IMR-90 (cell line): ENCODE results near the gene HIPK1. TPM values are rescaled to one million over a fixed set of nuclear protein-coding genes. Genes with fewer than 3 reads are reported as not detected.

ENCODE experiments used
- ATAC-seq: fragments of 200-7000 bp; cut with Tn5 transposase; 2 replicates; pipeline ENCODE4 v1.9.1; 2020; ENCODE audit warnings: low read depth, mild to moderate bottlenecking, moderate library complexity
- BruUV-seq: library from RNA; stranded (reverse); fragments of 400-500 nt; replicated peaks from 2 replicates; lab custom pipeline; 2021; lab: Mats Ljungman, UMichigan
- CTCF ChIA-PET: fragments of 300-600 bp; formaldehyde crosslinking; extraction: SDS; loops from one replicate; lab custom pipeline; 2021; ENCODE audit warnings: antibody characterized with exemption; lab: Yijun Ruan, JAX
- POLR2A ChIA-PET: fragments of 300-600 bp; sonication (Branson Sonifier 250); formaldehyde crosslinking; loops from one replicate; lab custom pipeline; 2022; ENCODE audit warnings: antibody characterized with exemption; ENCODE audit not compliant: unreplicated experiment; lab: Charles Lee
- DNase-seq: peaks from one replicate; pipeline ENCODE4 v3.0.0; 2013
- H2AFZ ChIP-seq: replicated peaks from 2 replicates; pipeline ENCODE3; 2013; ENCODE audit warnings: low read length, mild to moderate bottlenecking; ENCODE audit not compliant: poor library complexity
- H2AK5ac ChIP-seq: 2 replicates; pipeline ENCODE4 v1.6.1; 2013; ENCODE audit warnings: low read depth, low read length, inconsistent platforms
- H2AK9ac ChIP-seq: replicated peaks from 2 replicates; pipeline ENCODE3; 2013; ENCODE audit warnings: mild to moderate bottlenecking, low read depth, low read length, moderate library complexity; ENCODE audit not compliant: poor library complexity
- H2BK120ac ChIP-seq: 2 replicates; pipeline ENCODE4 v1.6.1; 2013; ENCODE audit warnings: low read depth, low read length, inconsistent platforms
- H2BK15ac ChIP-seq: 3 replicates; pipeline ENCODE4 v1.6.1; 2013; ENCODE audit warnings: low read depth, low read length, inconsistent platforms
- H2BK20ac ChIP-seq: 2 replicates; pipeline ENCODE4 v1.6.1; 2013; ENCODE audit warnings: low read depth, mild to moderate bottlenecking, inconsistent platforms, low read length, moderate library complexity
- H2BK5ac ChIP-seq: 2 replicates; pipeline ENCODE4 v1.6.1; 2013; ENCODE audit warnings: mild to moderate bottlenecking, low read depth, low read length, inconsistent platforms; ENCODE audit not compliant: poor library complexity, severe bottlenecking
- H3K14ac ChIP-seq: replicated peaks from 2 replicates; pipeline ENCODE4 v1.6.1; 2013; ENCODE audit warnings: low read depth, low read length, inconsistent platforms
- H3K18ac ChIP-seq: 2 replicates; pipeline ENCODE4 v1.6.1; 2013; ENCODE audit warnings: low read depth, low read length, control low read depth
- H3K23ac ChIP-seq: 2 replicates; pipeline ENCODE4 v1.6.1; 2013; ENCODE audit warnings: low read depth, low read length, inconsistent platforms
- H3K27ac ChIP-seq: 2 replicates; pipeline ENCODE4 v1.5.1; 2013; ENCODE audit warnings: mild to moderate bottlenecking, control low read depth, low read length; ENCODE audit not compliant: insufficient read depth
- H3K27me3 ChIP-seq: 2 replicates; pipeline ENCODE4 v1.6.1; 2013; ENCODE audit warnings: low read length; ENCODE audit not compliant: control insufficient read depth, insufficient read depth
- H3K36me3 ChIP-seq: 2 replicates; pipeline ENCODE4 v1.6.1; 2013; ENCODE audit warnings: low read length, mixed read lengths; ENCODE audit not compliant: control insufficient read depth, insufficient read depth
- H3K4ac ChIP-seq: 2 replicates; pipeline ENCODE4 v1.6.1; 2013; ENCODE audit warnings: low read depth, low read length, inconsistent platforms
- H3K4me1 ChIP-seq: 2 replicates; pipeline ENCODE4 v1.6.1; 2013; ENCODE audit warnings: low read length, mixed read lengths; ENCODE audit not compliant: control insufficient read depth, insufficient read depth
- H3K4me2 ChIP-seq: 2 replicates; pipeline ENCODE4 v1.6.1; 2013; ENCODE audit warnings: low read depth, mild to moderate bottlenecking, control low read depth, low read length, moderate library complexity
- H3K4me3 ChIP-seq: 2 replicates; pipeline ENCODE4 v1.5.1; 2013; ENCODE audit warnings: low read depth, mild to moderate bottlenecking, control low read depth, low read length, moderate library complexity; ENCODE audit not compliant: insufficient read depth
- H3K56ac ChIP-seq: 2 replicates; pipeline ENCODE4 v1.6.1; 2013; ENCODE audit warnings: low read length, inconsistent platforms; ENCODE audit not compliant: insufficient read depth; ENCODE audit errors: extremely low read depth
- H3K79me1 ChIP-seq, 2 experiments: 2 replicates each; pipeline ENCODE4 v1.6.1; 2013; ENCODE audit warnings: low read length in 2 of 2, inconsistent platforms in 1 of 2, low read depth in 1 of 2
- H3K9ac ChIP-seq: 2 replicates; pipeline ENCODE4 v1.6.1; 2013; ENCODE audit warnings: low read depth, low read length, control low read depth
- H3K9me1 ChIP-seq: 2 replicates; pipeline ENCODE4 v1.6.1; 2013; ENCODE audit warnings: low read length, inconsistent platforms; ENCODE audit not compliant: insufficient read depth
- H3K9me3 ChIP-seq: 2 replicates; pipeline ENCODE4 v1.6.1; 2013; ENCODE audit warnings: low read length; ENCODE audit not compliant: control insufficient read depth, insufficient read depth
- H4K20me1 ChIP-seq: 2 replicates; pipeline ENCODE4 v1.6.1; 2013; ENCODE audit warnings: low read length, inconsistent platforms; ENCODE audit not compliant: insufficient read depth
- H4K5ac ChIP-seq: 2 replicates; pipeline ENCODE4 v1.6.1; 2013; ENCODE audit warnings: mild to moderate bottlenecking, low read depth, low read length, control low read depth
- H4K8ac ChIP-seq, 2 experiments: 2 replicates each; pipeline ENCODE4 v1.6.1; 2013; ENCODE audit warnings: low read depth in 2 of 2, low read length in 2 of 2, control low read depth in 1 of 2, inconsistent platforms in 1 of 2
- H4K91ac ChIP-seq: 2 replicates; pipeline ENCODE4 v1.6.1; 2013; ENCODE audit warnings: low read depth, low read length, inconsistent platforms; ENCODE audit not compliant: insufficient read depth
- CHD1 ChIP-seq: IDR thresholded peaks from 2 replicates; pipeline ENCODE4 v1.6.1; 2012; ENCODE audit warnings: low read depth, low read length, improper control_type of control experiment
- MAZ ChIP-seq: IDR thresholded peaks from 2 replicates; pipeline ENCODE4 v1.6.1; 2012; ENCODE audit warnings: low read depth, mild to moderate bottlenecking, low read length, improper control_type of control experiment, moderate library complexity, borderline replicate concordance
- NFE2L2 ChIP-seq: fragments of 150-350 bp; IDR thresholded peaks from 2 replicates; pipeline ENCODE4 v1.6.1; 2016; ENCODE audit warnings: low read depth, mild to moderate bottlenecking, low read length
- RCOR1 ChIP-seq: IDR thresholded peaks from 2 replicates; pipeline ENCODE4 v1.6.1; 2012; ENCODE audit warnings: mild to moderate bottlenecking, low read length, improper control_type of control experiment; ENCODE audit not compliant: insufficient replicate concordance
- WGBS, 2 experiments: methylation state at CpG; one replicate each; pipeline versions ENCODE4 v1.1.5 to v1.1.7; 2013; ENCODE audit warnings: missing lambda C conversion rate in 2 of 2; ENCODE audit not compliant: insufficient read length in 1 of 2; ENCODE audit errors: extremely low coverage in 2 of 2; 5-methylcytosine and 5-hydroxymethylcytosine counted together
- dilution Hi-C: fragments of 300-500 bp; cut with HindIII; formaldehyde crosslinking; loops from one replicate; pipeline ENCODE4 v1.14.3; 2018; ENCODE audit warnings: low sequenced_read_pairs; ENCODE audit not compliant: unreplicated experiment
- in situ Hi-C: fragments of 300-500 bp; cut with MboI; formaldehyde crosslinking; loops from 3 replicates; pipeline ENCODE4 v1.14.3; 2019; ENCODE audit warnings: low sequenced_read_pairs, inconsistent platforms, mixed read lengths
- intact Hi-C: fragments of 100-400 bp; cut with micrococcal nuclease; formaldehyde crosslinking; loops from 2 replicates; pipeline ENCODE4 v1.10.0; 2022
- polyA plus RNA-seq, 3 experiments: library from polyadenylated mRNA; depleted of rRNA; stranded (reverse); fragments of >200 nt; gene quantifications; 2 replicates each; pipeline ENCODE4 v1.2.3, GENCODE V29; 2012; ENCODE audit warnings: low replicate concordance in 1 of 3
- total RNA-seq: library from RNA; depleted of rRNA; stranded (reverse); fragments of >200 nt; gene quantifications from 2 replicates; pipeline ENCODE4 v1.2.3, GENCODE V29; 2012

The HIPK1 gene
- total and polyA plus RNA-seq, 2 of the 4 experiments (the other 2 are of a cell fraction) = 15.3 to 33.9 TPM

- intact Hi-C loops (no loop called here), in situ Hi-C loops (loop anchor here (25.0 kb wide), 1 partner anchor 754 kb away; the partner anchor contains the start of gene NRAS), dilution Hi-C loops (no loop called here)
- H3K27ac ChIP-seq = no peak overlapping the region
- H4K5ac ChIP-seq = no peak overlapping the region
- H2AK9ac ChIP-seq = no peak overlapping the region
- no peaks in the 10 kb centered on the region for H3K27me3 ChIP-seq
- H3K9me3 ChIP-seq = no peaks in the 10 kb centered on the region
- peaks cover 4 to 5% of the 10 kb centered on the region in 2 experiments; a peak in 2 of 4 replicates for H3K79me1 ChIP-seq
- H3K14ac ChIP-seq = no peak overlapping the region
- no peaks in the 10 kb centered on the region for H4K20me1 ChIP-seq
- H3K9me1 ChIP-seq = no peaks in the 10 kb centered on the region
- H2BK20ac ChIP-seq = no peak overlapping the region
- H3K18ac ChIP-seq = no peak overlapping the region
- no peak overlapping the region for H3K4me3 ChIP-seq
- H3K4ac ChIP-seq = no peak overlapping the region
- no peak overlapping the region for H3K4me2 ChIP-seq
- ChIA-PET CTCF (interaction anchor here (0.7 to 0.9 kb wide), 2 partner anchors 11 to 23 kb away, joined by 3 to 4 read pairs; no protein-coding TSS in a partner anchor), POLR2A (no interaction called here)
- TF ChIP-seq NFE2L2 (no peak), CHD1 (no peak), RCOR1 (no peak), MAZ (no peak)
- WGBS, 2 experiments = no CpG with 5 or more reads among the region's 1 CpG
- DNase-seq (no peak), ATAC-seq (no peak)
- no peak overlapping the region for H4K91ac ChIP-seq
- H2BK120ac ChIP-seq = no peak overlapping the region
- no peaks in the 10 kb centered on the region for H3K4me1 ChIP-seq
- H3K36me3 ChIP-seq = peaks cover 15% of the 10 kb centered on the region
- no peak overlapping the region for H2AK5ac ChIP-seq
- H3K23ac ChIP-seq = no peak overlapping the region
- no peak overlapping the region for H2AFZ ChIP-seq
- H2BK15ac ChIP-seq = no peak overlapping the region
- no TSS peak for BruUV-seq
- H2BK5ac ChIP-seq = no peak overlapping the region
- H4K8ac ChIP-seq = no peak overlapping the region
- H3K9ac ChIP-seq = no peak overlapping the region
- H3K56ac ChIP-seq = no peak overlapping the region
These were observed 28.9 kb downstream of the HIPK1 start for GRCh38 chr1:113957984-113958383.
